HG02759 (cell line): ENCODE measurements around the gene RIPPLY3.
A peak's percentile ranks its signal among the peaks of the same experiment; 100 is the strongest.
"Not testable (repeated sequence)": the region's sequence is repeated elsewhere in the genome, so short reads cannot be mapped to it uniquely, and the experiment has no call there.

Experiments used
- ATAC-seq: cut with Tn5 transposase; IDR thresholded peaks from one replicate; pipeline ENCODE4 v1.9.1; 2021; ENCODE audit warnings: mild to moderate bottlenecking, moderate library complexity; ENCODE audit not compliant: unreplicated experiment

Gene RIPPLY3

DNA sequence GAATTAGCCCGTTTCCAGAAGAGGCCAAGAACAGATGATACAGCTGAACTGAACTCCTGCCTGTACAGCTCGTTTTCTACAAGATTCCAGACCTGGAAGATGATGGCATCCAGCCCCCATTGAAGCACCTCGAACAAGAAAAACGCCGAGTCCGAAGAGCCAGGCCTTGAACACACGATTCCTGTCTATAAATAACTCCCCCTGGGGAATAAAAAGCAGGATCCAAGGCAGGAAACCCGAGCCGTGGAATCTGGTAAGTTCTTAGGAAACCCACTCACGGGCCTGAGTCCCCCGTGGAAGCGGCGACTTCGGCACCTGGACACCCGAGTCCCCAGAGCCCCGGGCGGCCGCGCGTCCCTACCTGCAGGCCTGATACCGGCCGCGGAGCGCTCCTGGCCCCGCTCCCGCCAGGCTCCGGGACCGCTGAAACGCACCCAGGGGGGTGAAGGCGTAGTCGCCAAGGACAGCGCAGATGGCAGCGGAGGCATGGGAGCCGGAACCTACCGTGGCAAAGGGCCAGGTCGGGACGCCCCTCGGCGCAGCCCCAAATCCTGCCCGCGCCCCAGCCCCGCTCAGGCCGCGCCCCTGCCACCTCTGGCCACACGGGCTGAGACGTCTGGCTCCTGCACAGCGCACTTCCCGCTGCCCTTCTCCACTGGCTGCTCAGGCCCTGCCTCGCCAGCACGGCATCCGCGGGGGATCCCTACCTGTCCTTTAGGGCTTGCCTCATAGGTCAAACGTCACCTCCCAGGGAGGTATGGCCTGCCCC lies 26.0 kb upstream of the RIPPLY3 start:
- peak; percentile 57 for ATAC-seq

DNA sequence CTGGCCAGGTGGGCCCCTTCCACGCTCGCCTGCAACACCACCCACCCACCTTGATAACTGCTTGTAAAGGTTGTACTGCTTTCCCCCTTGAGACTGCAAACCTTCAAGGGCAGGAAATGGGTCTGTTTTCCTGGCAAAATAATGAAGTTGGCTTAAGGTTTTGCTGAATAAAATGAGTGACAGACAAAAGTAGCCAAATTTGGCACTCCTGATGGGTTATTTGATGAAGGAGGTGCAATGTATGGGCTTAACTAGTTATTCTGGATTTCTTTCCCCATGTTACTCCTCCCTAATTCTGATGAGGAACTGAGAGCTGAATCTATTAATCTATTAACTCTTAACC lies 25.5 kb upstream of the RIPPLY3 start:
- ATAC-seq, result no peak

DNA sequence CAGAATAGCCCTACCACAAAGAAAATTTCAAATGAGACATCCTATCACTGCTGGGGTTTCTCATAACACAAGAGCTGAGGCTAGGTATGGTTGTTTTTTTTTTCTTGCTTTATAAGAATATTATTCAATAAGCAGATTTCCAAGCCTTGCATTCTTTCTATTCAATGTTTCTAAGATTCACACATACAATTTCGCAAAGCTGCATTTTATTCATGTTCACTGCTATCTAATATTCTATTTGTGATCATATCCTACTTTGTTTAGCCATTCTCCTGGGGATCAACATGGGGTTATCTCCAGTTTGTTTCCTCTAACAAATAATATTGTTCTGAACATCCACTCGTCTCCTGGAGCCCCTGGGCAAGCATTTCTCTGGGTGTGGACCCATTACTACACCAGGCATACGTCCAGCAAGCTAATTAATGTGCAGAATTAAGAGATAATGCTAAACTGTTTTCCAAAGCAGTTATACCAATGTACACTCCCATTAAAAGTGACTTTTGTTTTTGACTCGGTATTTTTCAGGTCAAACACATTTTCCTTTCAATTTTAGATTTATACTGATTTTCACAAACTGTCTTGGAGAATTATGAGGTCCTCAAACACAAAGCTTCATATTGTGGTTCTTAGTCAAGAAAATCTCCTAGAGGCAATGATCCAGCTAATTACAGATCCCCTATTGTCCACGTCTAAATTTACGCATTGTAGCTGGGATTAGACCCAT lies 24.4 kb upstream of the RIPPLY3 start:
- ATAC-seq, result no peak

DNA sequence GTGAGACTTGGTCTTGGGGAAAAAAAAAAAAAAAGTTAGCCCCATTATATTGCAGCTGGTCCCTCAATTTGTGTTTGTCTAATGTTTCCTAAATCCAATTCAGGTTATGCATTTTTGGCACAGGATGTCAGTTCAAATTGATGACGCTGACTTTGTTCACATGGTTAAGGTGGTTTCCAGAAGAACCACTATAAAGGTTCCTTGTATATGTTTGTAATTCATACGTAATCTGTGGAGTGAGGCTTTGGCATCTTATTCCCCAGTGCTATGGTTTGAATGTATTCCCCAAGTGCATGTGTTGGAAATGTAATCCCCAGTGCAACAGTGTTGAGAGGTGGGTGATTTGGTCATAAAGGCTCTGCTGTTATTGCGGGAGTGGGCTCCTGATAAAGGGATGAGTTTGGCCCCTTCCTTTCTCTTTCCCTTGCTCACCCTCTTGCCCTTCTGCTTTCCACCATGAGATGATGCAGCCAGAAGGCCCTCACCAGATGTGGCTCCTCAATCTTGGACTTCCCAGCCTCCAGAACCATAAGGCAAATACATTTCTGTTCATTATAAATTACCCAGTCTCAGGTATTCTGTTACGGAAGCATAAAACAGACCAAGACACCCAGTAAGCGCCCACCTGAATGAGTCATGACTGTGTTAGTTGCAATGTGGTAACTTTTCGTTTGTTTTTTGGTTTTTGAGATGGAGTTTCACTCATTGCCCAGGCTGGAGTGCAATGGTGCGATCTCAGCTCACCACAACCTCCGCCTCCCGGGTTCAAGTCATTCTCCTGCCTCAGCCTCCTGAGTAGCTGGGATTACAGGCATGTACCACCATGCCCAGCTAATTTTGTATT lies 20.5 kb upstream of the RIPPLY3 start:
- ATAC-seq, result no peak

DNA sequence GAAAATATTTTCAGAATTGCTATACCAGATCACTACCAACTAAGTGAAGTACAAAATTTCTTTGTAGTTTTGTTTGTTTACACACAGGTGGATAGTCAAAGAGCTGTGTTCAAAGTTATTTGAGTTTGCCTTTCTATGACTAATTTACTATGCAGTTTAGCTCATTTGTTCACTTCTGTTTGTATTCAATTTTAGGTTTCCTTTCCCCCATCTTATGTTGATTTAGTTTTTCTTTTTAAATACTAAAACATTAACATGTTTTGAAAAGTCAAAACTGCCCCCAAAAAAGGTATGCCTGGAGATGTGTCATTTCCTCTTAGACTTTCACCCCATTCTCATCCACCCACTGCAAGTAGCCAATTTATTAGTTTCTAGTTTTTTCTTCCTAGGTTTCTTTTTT lies 18.7 kb upstream of the RIPPLY3 start:
- ATAC-seq, result no peak

DNA sequence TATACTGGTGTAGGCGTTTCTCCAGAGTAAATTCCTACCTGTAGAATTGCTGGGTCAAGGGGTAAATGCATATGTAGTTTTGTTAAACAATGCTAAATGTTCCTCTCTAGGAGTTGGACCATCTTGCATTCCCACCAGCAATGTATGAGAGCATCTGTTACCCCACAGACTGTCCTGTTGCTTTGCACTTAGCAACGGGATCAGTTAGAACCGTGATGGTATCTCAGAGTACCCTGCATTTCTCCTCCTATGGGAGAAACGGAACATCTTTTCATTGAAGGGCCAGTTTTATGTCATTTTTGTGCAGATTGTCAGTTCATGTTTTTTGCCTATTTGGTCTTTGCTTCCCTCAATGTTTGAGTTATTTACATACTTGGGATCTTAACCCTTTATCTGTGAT lies 18.0 kb upstream of the RIPPLY3 start:
- ATAC-seq, result no peak

DNA sequence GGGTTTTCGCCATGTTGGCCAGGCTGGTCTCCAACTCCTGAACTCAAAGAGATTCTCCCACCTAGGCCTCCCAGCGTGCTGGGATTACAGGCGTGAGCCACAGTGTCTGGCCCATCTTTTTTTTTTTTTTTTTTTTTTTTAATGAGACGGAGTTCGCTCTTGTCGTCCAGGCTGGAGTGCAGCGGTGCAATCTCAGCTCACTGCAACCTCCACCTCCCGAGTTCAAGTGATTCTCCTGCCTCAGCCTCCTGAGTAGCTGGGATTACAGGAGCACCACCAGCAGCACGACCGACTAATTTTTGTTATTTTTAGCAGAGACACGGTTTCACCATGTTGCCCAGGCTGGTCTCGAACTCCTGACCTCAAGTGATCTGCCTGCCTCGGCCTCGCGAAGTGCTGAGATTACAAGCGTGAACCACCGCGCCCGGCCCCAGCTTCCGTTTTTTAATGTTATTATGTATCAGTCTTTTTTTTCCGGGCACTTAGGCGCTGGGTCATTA lies 17.3 kb upstream of the RIPPLY3 start:
- not testable (repeated sequence) for ATAC-seq

DNA sequence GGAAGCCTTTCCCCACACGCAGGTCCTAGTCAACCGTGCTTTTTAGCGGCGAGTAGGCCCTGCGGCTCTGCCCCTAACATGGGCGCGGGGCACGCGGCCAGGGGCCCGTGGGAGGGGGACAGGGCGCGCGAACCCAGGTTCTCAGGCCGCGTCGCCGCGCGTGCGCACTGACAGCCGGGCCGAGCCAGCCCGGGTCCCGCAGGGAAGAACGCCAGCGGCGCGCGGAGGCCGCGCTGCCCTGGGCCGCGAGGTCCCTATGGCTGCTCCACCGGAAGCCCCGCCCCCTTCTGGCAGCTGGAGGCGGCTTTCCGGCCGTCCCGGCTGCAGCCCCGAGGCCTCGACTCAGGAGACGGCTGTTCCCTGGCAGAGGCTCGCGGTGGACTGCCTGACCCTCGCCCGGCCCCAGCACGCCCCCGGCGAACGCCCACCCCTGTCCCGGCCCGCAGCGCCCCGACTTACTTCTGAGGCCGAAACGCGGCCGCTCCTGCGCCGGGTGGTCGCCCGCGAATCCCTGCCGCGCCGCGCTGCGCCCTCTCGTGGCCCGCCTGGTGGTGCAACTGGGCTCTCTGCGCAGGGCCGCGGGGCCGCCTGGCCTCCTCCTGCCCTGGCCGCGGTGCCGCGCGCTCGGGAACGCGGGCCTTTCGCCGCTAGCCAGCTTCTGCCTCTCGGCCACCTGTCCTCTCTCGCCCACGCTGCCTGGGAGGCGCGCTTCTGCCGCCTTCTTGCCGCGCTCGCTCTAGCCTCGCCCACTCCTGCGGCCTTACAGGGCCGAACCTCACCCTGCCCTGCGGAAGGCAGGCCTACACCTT lies 16.6 kb upstream of the RIPPLY3 start:
- ATAC-seq, result peak; percentile 94

DNA sequence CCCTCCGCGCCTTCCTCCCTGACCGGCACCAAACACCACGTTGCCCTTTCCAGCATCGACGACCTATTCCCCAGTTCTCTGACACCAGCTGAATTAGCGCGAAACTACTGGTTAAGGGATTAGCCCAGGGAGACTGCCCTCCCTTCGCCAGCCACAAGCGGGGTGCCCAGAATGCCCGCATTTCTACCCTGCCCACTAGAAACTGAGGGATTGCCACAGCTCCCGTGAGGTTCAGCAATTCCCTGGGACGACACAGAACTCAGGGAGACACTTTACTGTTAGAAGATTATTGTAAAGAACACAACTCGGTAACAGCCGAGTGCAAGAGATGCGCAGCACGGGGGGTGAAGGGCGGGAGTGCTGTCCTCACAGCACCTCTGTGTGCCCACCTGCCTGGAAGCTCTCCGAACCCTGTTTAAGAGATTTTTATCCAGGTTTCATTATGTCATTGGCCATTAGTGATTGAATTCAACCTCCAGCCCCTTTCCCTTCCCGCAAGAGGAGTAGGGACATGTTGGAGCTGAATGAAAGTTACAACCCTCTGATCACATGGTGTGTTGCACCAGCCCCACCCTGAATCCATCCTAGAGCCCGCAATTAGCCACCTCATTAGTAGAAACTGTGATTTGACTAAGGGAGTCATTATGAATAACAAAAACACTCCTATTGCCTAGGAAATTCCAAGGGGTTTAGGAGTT lies 15.8 kb upstream of the RIPPLY3 start:
- no peak for ATAC-seq

DNA sequence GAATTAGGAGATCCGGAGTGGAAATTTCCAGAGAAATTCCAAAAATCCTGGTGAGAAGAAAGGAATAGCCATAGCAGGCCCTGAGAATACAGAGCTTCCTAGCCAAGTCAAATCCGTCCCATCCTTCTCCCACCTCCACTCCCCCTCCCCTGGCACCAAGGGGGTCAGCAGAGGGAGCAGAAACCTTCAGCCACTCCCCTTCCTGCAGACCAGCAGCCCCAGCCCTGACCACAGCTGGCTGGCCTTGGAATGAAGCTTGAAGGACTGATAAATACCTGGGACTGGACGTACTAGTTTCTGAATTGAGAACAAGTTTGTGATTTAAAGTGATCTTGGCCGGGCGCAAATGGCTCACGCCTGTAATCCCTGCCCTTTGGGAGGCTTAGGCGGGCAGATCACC lies 13.8 kb upstream of the RIPPLY3 start:
- ATAC-seq, result no peak

DNA sequence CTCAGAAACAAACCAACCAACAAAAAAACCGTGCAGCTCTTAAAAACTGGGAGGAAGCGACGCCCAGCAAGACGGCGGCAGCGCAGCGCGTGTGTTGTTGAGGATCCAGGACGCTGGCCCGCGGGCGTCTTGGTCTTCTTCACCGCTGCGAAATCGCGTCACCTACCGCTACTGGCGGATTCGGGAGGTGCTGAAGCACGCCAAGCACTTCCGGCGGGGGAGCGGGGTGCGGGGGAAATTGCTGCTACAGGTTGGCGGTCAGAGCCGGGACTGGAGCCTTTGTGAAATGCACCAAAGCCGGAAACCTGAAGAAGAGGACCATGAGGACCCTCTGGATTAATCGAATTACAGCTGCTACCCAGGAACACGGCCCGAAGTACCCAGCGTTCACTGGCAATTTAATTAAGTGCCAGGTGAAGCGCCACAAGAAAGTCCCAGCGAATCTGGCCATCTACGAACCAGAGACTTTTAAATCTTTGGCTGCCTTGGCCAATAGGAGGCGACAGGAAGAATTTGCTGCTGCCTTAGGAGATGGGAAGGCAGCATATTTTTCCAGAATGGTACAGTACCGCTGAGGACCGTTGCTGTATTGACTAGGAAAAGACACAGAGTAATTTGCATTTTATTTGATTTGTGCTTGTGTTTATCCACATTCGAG lies 11.9 kb upstream of the RIPPLY3 start:
- ATAC-seq, result no peak

DNA sequence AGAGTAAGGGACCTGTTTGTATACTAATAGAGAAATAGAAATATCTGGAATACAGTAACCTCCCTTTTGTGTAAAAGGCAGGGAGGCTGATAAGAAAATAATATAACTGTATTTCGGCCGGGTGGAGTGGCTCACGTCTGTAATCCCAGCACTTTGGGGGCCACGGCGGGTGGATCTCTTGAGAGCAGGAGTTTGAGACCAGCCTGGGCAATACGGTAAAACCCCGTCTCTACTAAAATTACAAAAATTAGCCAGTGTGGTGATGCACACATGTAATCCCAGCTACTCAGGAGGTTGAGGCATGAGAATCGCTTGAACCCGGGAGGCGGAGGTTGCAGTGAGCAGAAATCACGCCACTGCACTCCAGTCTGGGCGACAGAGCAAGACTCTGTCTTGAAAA lies 11.2 kb upstream of the RIPPLY3 start:
- ATAC-seq, result not testable (repeated sequence)

DNA sequence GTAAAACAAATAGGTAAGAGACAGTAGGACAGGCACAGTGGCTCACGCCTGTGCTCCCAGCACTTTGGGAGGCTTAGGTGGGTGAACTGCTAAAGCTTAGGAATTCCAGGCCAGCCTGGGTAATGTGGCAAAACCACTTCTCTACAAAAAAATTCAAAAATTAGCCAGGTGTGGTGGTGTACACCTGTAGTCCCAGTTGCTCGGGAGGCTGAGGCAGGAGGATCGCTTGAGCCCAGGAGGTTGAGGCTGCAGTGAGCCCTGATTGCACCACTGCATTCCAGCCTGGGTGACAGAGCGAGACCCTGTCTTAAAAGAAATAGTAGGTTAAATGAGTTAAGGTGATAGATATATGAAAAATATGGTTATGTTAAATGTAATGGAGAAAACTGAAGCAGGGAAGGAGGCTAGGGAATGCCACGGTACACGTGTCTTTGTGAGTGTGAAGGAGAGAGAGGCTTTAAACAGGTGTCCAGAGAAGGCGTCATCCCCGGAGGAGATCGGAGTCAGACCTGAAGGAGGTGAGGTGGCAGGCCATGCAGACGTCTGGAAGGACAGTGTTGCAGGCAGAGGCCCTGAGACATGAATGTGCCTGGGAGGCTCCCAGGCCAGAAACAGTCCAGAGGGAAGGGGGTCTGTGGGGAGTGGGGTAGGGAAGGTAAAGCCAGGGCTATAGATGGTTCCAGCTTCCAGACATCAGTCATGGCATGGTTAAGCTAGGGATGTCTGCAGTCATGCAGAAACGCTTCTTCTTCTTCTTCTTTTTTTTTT lies 7.2 kb upstream of the RIPPLY3 start:
- ATAC-seq, result no peak

DNA sequence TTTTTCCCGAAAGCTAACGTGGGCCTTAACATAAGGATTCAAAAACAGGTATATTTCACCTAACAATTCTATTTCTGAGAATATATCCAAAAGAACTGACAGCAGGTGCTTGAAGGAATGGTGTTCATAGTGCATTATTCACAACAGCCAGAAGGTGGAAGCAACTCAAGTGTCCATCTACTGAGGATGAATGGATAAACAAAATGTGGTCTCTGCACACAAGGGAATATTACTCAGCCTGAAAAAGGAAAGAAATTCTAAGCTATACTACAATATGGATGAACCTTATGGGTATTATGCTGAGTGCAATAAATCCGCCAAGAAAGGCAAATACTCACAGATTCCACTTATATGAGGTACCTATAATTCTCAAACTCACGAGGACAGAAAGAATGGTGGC lies 6.1 kb upstream of the RIPPLY3 start:
- no peak for ATAC-seq

DNA sequence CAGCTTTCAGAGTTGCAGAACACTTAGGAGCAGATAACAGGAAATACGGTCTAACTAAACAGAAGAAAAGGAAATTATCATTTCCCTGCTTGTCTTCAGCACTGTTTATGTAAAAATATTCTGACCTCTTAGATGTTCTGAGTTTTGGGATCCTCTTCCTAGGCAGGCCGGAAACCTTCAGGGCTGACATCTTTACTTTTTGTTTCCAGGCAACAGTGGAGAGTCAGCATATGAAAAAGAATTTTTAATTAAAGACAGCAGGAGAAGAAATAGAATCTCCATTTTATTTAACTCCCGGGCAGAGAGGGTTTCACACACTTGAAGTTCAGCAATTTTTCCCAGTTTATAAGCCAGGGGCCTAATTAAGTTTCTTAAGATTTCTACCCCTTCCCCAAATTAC lies 5.1 kb upstream of the RIPPLY3 start:
- no peak for ATAC-seq

DNA sequence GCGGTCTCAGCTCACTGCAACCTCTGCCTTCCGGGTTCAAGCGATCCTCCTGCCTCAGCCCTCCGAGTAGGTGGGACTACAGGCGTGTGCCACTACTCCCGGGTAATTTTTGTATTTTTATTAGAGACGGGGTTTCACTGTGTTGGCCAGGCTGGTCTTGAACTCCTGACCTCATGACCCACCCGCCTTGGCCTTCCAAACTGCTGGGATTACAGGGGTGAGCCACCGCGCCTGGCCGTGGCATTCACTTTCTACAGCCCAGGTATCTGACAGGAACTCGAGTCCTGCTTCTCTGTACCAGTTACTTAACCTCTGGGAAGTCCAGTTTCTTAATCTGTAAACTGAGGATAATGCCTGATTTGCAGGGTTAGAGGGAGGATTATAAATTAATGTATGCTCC lies 3.7 kb upstream of the RIPPLY3 start:
- ATAC-seq, result not testable (repeated sequence)

DNA sequence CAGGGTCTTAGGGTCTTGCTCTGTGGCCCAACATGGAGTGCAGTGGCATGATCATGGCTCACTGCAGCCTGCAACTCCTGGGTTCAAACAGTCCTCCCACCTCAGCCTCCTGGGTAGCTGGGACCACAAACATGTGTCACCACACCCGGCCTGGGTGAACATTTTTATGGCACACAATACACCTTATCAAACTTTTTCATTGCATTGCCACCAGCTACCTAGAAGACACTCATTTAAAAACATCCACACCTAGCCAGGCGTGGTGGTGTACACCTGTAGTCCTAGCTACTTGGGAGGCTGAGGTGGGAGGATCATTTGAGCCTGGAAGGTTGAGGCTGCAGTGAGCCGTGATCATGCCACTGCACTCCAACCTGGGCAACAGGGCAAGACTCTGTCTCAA lies 2.6 kb upstream of the RIPPLY3 start:
- not testable (repeated sequence) for ATAC-seq

DNA sequence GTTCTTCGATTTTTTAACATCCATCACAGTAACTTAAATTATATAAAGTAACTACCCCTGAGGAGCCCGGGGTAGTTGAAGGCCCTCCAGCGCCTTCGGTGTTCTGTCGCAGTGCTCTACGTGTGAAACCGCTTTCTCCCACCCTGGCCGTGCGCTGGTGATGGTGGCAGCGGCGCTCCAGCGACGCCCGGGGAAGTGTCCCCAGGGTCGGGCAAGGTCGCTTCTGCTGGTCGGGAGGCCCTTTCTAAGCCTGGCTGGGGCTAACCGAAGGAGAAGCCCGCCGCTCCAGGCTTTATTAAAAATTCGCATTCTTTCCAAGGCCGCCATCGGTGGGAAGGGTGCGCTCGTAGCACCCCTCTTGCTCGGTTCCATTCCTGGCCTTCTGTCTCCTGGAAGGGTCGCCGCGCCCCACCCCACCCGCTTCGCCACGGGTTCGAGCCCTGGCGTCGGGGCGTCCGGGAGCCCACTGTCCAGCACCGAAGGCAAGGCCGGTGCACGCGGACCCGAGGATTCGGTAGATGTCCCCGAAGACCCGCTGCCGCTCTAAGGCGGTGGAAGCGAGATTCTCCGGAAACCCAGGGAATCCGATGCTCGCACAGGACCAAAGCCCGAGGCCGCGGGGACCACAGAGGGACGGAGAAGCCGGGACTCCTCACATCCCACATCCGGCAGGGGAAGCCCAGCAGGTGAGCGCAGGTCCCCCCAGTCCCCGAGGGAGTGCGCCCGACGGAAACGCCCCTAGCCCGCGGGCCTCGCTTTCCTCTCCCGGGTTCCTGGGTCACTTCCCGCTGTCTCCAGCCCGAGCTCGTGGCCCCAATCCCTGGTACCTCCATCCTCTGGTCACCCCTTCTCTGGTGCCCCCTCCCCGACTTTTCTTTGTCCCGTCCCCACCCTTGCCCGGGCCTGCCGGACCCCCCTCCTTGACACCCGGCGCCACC lies 685 bp upstream of the RIPPLY3 start:
- ATAC-seq, result no peak
